Thyroid gland (tissue), 4 donors: ENCODE results near the gene PSMC3.

Experiments used
- CTCF ChIP-seq, 6 experiments: fragments of 200-600 bp in 3 of 6; fragments of 450-650 bp in 3 of 6; sonication (generic) in 3 of 6; IDR thresholded peaks; one replicate each; pipeline ENCODE4 v1.5.1; 2016 to 2019; ENCODE audit warnings: antibody characterized with exemption in 6 of 6, mild to moderate bottlenecking in 2 of 6, inconsistent platforms in 1 of 6, moderate library complexity in 1 of 6
- POLR2A ChIP-seq, 2 donors: fragments of 450-650 bp; IDR thresholded peaks; one replicate each; pipeline ENCODE4 v1.6.1; 2017; ENCODE audit warnings: antibody characterized with exemption in 2 of 2, mild to moderate bottlenecking in 2 of 2, moderate library complexity in 1 of 2

DNA sequence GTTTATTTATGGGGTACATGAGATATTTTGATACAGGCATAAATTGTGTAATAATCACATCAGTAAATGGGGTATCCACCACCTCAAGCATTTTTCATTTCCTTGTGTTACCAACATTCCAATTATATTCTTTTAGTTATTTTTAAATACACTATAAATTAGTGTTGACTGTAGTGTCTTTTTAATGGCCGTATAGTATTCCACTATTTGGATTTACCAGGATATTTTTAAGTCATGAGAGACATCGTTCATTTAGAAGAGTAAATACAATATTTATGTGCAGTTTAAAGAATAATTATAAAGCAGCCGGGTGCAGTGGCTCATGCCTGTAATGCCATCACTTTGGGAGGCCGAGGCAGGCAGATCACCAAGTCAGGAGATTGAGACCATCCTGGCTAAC, 41.7 kb downstream of the PSMC3 start:
- TF ChIP-seq CTCF (IDR thresholded peaks at IDR 0.05) (no peak), POLR2A (IDR thresholded peaks at IDR 0.05) (no peak)
